ENCODE results near the gene ZKSCAN5.

ZKSCAN5 gene

GRCh38 chr7:99460651-99461050 lies 43.8 kb upstream of the ZKSCAN5 start:
- DNase-seq (ENCODE audit: low read depth), result peak; percentile 67
- no peak for TF ChIP-seq CTCF (IDR thresholded peaks at IDR 0.05; ENCODE audit: insufficient read depth, low read depth, low read length, missing control alignments)
- H3K4me3 ChIP-seq (ENCODE audit: low read length), result no peak overlapping the region

GRCh38 chr7:99461221-99461620 lies 43.2 kb upstream of the ZKSCAN5 start:
- H3K4me3 ChIP-seq (ENCODE audit: low read length), result no peak overlapping the region
- DNase-seq (ENCODE audit: low read depth), result no peak
- TF ChIP-seq CTCF (IDR thresholded peaks at IDR 0.05; ENCODE audit: insufficient read depth, low read depth, low read length, missing control alignments), result peak; percentile 7

- H3K4me3 ChIP-seq (ENCODE audit: low read length), result peak overlapping the region; percentile 87
- DNase-seq (ENCODE audit: low read depth), result no peak
- TF ChIP-seq CTCF (IDR thresholded peaks at IDR 0.05; ENCODE audit: insufficient read depth, low read depth, low read length, missing control alignments), result no peak
Measured at GRCh38 chr7:99465421-99465768, 39.1 kb upstream of the ZKSCAN5 start.

GRCh38 chr7:99468336-99468918 lies 36.0 kb upstream of the ZKSCAN5 start:
- H3K4me3 ChIP-seq (ENCODE audit: low read length), result no peak overlapping the region
- DNase-seq (ENCODE audit: low read depth), result no peak
- no peak for TF ChIP-seq CTCF (IDR thresholded peaks at IDR 0.05; ENCODE audit: insufficient read depth, low read depth, low read length, missing control alignments)

- no peak overlapping the region for H3K4me3 ChIP-seq (ENCODE audit: low read length)
- no peak for DNase-seq (ENCODE audit: low read depth)
- no peak for TF ChIP-seq CTCF (IDR thresholded peaks at IDR 0.05; ENCODE audit: insufficient read depth, low read depth, low read length, missing control alignments)
Measured at GRCh38 chr7:99469381-99470065, 34.9 kb upstream of the ZKSCAN5 start.

GRCh38 chr7:99472561-99473314 lies 31.7 kb upstream of the ZKSCAN5 start, which contains the start of gene ZNF789:
Gene ZNF789 (plus strand): TSS chr7:99472890. CDS start chr7:99476457, 3,567 bp downstream.
- TF ChIP-seq CTCF (IDR thresholded peaks at IDR 0.05; ENCODE audit: insufficient read depth, low read depth, low read length, missing control alignments), result no peak
- peak; percentile 99 for DNase-seq (ENCODE audit: low read depth)
- H3K4me3 ChIP-seq (ENCODE audit: low read length), result peak within 1 kb of the TSS; percentile 55
